ENCODE results near the gene PAMR1.

GRCh38 chr11:35566885-35567284, 41.5 kb upstream of the PAMR1 start:
- TF ChIP-seq POLR2AphosphoS5 (IDR thresholded peaks at IDR 0.05; ENCODE audit: insufficient read depth, low read depth, low read length) = no peak
- TF ChIP-seq, protein P1, sequence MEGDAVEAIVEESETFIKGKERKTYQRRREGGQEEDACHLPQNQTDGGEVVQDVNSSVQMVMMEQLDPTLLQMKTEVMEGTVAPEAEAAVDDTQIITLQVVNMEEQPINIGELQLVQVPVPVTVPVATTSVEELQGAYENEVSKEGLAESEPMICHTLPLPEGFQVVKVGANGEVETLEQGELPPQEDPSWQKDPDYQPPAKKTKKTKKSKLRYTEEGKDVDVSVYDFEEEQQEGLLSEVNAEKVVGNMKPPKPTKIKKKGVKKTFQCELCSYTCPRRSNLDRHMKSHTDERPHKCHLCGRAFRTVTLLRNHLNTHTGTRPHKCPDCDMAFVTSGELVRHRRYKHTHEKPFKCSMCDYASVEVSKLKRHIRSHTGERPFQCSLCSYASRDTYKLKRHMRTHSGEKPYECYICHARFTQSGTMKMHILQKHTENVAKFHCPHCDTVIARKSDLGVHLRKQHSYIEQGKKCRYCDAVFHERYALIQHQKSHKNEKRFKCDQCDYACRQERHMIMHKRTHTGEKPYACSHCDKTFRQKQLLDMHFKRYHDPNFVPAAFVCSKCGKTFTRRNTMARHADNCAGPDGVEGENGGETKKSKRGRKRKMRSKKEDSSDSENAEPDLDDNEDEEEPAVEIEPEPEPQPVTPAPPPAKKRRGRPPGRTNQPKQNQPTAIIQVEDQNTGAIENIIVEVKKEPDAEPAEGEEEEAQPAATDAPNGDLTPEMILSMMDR (IDR thresholded peaks at IDR 0.05; ENCODE audit: extremely low read depth in 1 of 2, insufficient read depth in 1 of 2, low read depth in 1 of 2, low read length in 2 of 2) = no peak
- no peak for TF ChIP-seq POLR2A (IDR thresholded peaks at IDR 0.05; ENCODE audit: low read depth, low read length)
- TF ChIP-seq EZH2 (IDR thresholded peaks at IDR 0.05; ENCODE audit: borderline replicate concordance, low read depth, low read length, severe bottlenecking) = no peak
- TF ChIP-seq FOS (IDR thresholded peaks at IDR 0.05; ENCODE audit: borderline replicate concordance, insufficient read depth, low read length) = no peak
- TF ChIP-seq GATA2 (IDR thresholded peaks at IDR 0.05; ENCODE audit: insufficient read depth, insufficient read length, low read depth, low read length) = no peak
- TF ChIP-seq, protein P2, sequence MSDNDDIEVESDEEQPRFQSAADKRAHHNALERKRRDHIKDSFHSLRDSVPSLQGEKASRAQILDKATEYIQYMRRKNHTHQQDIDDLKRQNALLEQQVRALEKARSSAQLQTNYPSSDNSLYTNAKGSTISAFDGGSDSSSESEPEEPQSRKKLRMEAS (IDR thresholded peaks at IDR 0.05; ENCODE audit: insufficient read depth, insufficient read length) = no peak
- TF ChIP-seq MYC (IDR thresholded peaks at IDR 0.05; ENCODE audit: low read depth, low read length) = no peak
